Testis (tissue), 2 donors: Measurements from ENCODE around the gene ANO10.

Experiments used
- POLR2A ChIP-seq: fragments of 450-650 bp; IDR thresholded peaks from one replicate; pipeline ENCODE4 v1.6.1; 2017; ENCODE audit warnings: antibody characterized with exemption, mild to moderate bottlenecking, moderate library complexity
- TF ChIP-seq, protein P1 (sequence below), 3 experiments: fragments of 450-650 bp in 2 of 3; fragments of 200-600 bp in 1 of 3; sonication (generic) in 1 of 3; IDR thresholded peaks; one replicate each; pipeline ENCODE4 v1.5.1; 2016 to 2019; ENCODE audit warnings: antibody characterized with exemption in 3 of 3, mild to moderate bottlenecking in 2 of 3, moderate library complexity in 1 of 3

DNA sequence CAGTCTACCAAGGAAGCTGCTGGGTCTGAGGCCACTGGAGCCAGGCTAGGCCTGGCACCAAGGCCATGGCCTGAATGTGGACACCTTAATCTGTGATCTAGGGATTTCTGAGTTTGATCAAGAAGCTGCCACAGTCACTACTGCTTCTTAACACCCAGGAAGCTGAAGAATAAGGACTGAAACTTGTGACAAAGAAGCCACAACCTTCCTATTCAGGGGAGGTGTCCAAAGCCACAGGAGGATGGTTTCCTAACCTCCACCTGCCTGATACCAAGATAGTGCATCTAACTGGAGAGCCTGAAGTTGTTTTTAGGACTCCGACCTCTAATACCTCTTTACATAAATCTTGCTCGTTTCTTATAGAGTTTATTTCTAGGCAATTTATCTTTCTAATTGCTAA lies 5.5 kb upstream of the ANO10 start:
- TF ChIP-seq, protein P1, sequence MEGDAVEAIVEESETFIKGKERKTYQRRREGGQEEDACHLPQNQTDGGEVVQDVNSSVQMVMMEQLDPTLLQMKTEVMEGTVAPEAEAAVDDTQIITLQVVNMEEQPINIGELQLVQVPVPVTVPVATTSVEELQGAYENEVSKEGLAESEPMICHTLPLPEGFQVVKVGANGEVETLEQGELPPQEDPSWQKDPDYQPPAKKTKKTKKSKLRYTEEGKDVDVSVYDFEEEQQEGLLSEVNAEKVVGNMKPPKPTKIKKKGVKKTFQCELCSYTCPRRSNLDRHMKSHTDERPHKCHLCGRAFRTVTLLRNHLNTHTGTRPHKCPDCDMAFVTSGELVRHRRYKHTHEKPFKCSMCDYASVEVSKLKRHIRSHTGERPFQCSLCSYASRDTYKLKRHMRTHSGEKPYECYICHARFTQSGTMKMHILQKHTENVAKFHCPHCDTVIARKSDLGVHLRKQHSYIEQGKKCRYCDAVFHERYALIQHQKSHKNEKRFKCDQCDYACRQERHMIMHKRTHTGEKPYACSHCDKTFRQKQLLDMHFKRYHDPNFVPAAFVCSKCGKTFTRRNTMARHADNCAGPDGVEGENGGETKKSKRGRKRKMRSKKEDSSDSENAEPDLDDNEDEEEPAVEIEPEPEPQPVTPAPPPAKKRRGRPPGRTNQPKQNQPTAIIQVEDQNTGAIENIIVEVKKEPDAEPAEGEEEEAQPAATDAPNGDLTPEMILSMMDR (IDR thresholded peaks at IDR 0.05): no peak
- no peak for TF ChIP-seq POLR2A
